Cardiac fibroblast (primary cell): Measurements from ENCODE around the gene SLC5A10.

ENCODE experiments used
- DNase-seq, 2 donors: peaks; one replicate each; pipeline versions ENCODE4 v3.0.0 to v3.0.0-alpha.2; 2010; ENCODE audit warnings: low read depth in 2 of 2
- H3K4me3 ChIP-seq, 2 donors: replicated peaks in 1 of 2; 1 replicate in 1 of 2; 2 replicates in 1 of 2; pipeline ENCODE4 v1.5.1; 2011; ENCODE audit warnings: low read depth in 2 of 2, low read length in 2 of 2, mild to moderate bottlenecking in 2 of 2, moderate library complexity in 1 of 2
- CTCF ChIP-seq: IDR thresholded peaks from one replicate; pipeline ENCODE4 v1.5.1; 2011; ENCODE audit warnings: low read depth, mild to moderate bottlenecking, low read length, inconsistent platforms

The SLC5A10 gene

DNA sequence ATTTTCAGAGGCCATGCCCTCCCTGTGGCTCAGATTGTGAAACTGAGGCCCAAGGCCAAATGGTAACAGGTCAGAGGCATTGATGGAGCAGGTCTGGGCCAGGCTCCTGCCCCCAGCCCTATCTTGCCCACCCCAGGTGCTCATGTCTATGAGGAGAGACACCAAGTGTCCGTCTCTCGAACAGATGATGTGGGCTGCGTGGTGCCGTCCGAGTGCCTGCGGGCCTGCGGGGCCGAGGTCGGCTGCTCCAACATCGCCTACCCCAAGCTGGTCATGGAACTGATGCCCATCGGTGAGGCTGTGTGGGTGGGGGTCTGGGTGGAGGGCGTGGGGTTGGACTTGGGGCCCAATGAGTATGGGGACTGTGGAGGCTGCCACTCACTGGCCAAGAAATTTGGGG, 61.3 kb downstream of the SLC5A10 start:
- no peak for DNase-seq
- H3K4me3 ChIP-seq = no peak overlapping the region
- TF ChIP-seq CTCF = no peak

DNA sequence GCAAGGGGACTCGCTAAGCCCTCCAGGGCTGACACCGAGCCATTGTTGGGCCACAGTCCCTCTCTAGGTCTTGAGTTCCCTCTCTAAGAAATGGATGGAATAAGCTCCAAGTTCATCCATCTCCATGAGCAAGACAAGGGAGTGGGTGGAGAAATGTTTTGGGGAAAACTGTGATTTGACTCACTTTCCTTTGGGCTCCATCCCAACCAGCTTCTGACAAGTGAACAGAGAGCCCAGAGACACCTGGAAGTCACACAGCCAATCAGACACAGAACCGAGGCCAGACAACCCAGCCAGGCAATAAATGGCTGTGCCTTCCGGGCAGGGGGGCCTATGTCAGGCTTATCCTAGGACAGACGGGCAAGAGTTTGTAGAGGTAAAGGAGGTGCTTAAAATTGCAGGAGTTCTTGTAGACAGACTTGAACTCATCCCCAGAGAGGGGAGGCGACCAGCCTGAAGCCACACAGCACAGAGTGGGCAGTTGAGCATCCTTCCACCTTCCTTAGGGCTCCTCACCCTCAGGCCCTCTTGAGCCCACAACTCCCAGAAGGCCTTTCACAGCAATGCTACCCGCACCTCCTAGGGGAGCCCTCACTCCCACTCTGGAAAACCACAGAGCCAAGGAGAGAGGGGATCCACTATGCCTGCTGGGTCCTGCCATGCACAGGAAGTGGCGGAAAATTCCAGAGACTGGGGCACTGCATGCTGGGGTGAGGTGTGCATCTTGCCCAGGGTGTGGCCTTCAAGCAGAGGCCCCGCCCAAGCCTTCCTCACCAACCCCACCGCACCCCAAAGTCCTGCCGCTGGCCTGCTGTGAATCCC, 62.1 kb downstream of the SLC5A10 start:
- no peak for TF ChIP-seq CTCF
- H3K4me3 ChIP-seq = no peak overlapping the region
- DNase-seq = no peak

DNA sequence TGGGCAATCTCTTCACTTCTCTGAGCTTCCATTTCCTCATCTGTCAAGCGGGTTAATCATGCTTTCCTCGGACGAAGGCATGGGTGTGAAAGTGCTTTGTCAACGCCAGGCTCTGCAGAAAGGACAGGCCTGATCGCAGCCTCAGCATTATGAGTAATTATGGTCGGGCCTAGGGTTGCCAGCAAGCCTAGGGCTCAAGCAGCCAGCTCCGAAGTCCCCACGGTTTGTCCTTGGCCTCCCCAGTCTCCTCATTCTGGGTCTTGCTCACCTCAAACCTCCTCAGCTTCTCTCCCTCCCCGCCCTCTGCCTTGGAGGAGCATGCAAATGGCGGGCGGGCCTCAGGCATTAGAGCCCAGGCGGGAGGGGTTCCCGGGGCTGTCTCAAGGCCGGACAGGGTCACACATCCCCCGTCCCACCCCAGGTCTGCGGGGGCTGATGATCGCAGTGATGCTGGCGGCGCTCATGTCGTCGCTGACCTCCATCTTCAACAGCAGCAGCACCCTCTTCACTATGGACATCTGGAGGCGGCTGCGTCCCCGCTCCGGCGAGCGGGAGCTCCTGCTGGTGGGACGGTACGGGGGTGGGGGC, 62.8 kb downstream of the SLC5A10 start:
- no peak overlapping the region for H3K4me3 ChIP-seq
- no peak for DNase-seq
- no peak for TF ChIP-seq CTCF

GRCh38 chr17:19015428-19015827, 63.5 kb downstream of the SLC5A10 start:
- DNase-seq = no peak
- no peak overlapping the region for H3K4me3 ChIP-seq
- TF ChIP-seq CTCF = no peak

DNA sequence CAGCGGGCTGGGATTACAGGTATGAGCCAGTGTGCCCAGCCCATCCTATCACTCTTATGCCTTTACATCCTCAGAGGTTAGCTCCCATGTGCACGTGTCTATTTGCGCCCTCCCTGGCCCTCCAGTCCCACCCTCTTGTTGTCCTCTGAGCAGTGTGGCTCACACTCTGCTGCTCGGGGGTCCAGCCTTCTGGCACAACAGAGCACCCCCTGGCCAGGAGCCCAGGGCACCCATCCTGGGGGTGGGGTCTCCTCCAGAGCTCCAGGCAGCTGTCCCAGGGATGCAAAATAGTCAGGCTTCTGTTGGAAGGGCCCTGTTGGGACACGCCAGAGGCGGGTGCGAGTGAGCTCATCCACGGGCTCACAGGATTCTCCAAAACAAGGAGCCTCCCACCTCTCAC, 64.3 kb downstream of the SLC5A10 start:
- H3K4me3 ChIP-seq = no peak overlapping the region
- no peak for DNase-seq
- no peak for TF ChIP-seq CTCF

DNA sequence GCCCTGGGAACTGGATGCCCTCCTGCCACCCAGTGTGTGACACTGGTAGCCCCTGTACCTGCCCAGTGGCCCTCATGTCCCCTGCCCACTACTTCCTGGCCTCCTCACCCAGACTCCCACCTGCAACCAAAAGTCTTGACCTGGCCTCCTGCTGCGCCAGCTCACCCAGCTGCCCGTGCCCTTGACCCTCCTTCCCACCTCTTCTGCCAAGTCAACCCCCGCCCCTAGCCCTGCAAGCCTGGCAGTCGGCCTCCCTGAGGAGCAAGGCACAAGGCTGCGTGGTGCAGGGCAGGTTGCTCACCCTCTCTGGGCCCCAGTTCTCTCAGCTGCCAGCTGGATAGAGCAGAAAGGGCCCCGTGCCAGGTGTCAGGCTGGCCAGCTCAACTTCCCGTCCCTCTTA, 64.9 kb downstream of the SLC5A10 start:
- no peak overlapping the region for H3K4me3 ChIP-seq
- TF ChIP-seq CTCF = no peak
- DNase-seq = no peak
